GM12878 (cell line): ENCODE measurements around the gene CENPA.

ENCODE experiments used
- RB1 ChIP-seq: fragments of 450-650 bp; formaldehyde crosslinking; IDR thresholded peaks from 2 replicates; pipeline ENCODE4 v1.6.1; 2017; ENCODE audit warnings: mild to moderate bottlenecking, borderline replicate concordance
- SIN3A ChIP-seq: IDR thresholded peaks from 2 replicates; pipeline ENCODE4 v1.6.1; 2012; ENCODE audit warnings: low read depth, low read length, improper control_type of control experiment
- SMC3 ChIP-seq: IDR thresholded peaks from 2 replicates; pipeline ENCODE4 v1.6.1; 2011; ENCODE audit warnings: low read length, improper control_type of control experiment, borderline replicate concordance
- TF ChIP-seq, protein P1 (sequence below): fragments of 450-650 bp; IDR thresholded peaks from 2 replicates; pipeline ENCODE4 v1.6.1; 2014; ENCODE audit warnings: mild to moderate bottlenecking
- TF ChIP-seq, protein P2 (sequence below): fragments of 450-650 bp; IDR thresholded peaks from 2 replicates; pipeline ENCODE4 v1.6.1; 2016; ENCODE audit warnings: mild to moderate bottlenecking, moderate library complexity, borderline replicate concordance
- TF ChIP-seq, protein P3 (sequence below), 3 experiments: IDR thresholded peaks in 2 of 3; conservative IDR thresholded peaks in 1 of 3; 2 replicates each; pipeline ENCODE4 v1.5.1; 2011; ENCODE audit warnings: low read depth in 3 of 3, low read length in 3 of 3, mild to moderate bottlenecking in 3 of 3, control low read depth in 2 of 3, moderate library complexity in 2 of 3, inconsistent platforms in 1 of 3, mixed read lengths in 1 of 3; ENCODE audit not compliant: control insufficient read depth in 2 of 3, insufficient read depth in 1 of 3; ENCODE audit errors: extremely low read depth in 1 of 3
- TF ChIP-seq, protein P4 (sequence below): IDR thresholded peaks from 2 replicates; pipeline ENCODE4 v1.6.1; 2011; ENCODE audit warnings: low read depth, mild to moderate bottlenecking, low read length, moderate library complexity, borderline replicate concordance; ENCODE audit errors: extremely low read depth

DNA sequence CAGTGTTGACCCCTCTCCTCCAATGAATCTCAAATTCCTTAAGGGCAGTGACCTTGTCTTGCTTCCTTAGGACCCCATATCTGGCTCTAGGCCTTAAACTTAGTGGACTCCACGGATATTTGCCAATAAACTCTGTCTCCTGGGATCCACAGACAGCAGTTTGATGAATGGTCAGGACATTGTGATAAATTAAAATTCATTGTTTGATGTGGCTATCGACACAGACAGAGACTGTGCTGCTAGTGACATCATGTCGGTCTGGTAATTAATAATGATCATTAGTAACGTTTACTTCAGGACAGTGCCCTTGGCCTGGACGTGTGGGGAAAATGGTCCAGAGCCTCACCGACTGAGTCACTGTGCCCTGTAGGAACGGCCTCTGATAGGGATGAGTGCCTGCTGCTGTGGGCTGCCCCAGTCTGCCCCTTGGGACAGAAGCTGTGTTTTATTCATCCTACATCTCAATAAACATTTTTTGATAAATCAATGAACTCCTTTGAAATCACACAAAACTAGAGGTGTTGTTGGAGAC is 27.0 kb upstream of the CENPA start:
- TF ChIP-seq, protein P1, sequence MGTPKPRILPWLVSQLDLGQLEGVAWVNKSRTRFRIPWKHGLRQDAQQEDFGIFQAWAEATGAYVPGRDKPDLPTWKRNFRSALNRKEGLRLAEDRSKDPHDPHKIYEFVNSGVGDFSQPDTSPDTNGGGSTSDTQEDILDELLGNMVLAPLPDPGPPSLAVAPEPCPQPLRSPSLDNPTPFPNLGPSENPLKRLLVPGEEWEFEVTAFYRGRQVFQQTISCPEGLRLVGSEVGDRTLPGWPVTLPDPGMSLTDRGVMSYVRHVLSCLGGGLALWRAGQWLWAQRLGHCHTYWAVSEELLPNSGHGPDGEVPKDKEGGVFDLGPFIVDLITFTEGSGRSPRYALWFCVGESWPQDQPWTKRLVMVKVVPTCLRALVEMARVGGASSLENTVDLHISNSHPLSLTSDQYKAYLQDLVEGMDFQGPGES = no peak
- TF ChIP-seq, protein P2, sequence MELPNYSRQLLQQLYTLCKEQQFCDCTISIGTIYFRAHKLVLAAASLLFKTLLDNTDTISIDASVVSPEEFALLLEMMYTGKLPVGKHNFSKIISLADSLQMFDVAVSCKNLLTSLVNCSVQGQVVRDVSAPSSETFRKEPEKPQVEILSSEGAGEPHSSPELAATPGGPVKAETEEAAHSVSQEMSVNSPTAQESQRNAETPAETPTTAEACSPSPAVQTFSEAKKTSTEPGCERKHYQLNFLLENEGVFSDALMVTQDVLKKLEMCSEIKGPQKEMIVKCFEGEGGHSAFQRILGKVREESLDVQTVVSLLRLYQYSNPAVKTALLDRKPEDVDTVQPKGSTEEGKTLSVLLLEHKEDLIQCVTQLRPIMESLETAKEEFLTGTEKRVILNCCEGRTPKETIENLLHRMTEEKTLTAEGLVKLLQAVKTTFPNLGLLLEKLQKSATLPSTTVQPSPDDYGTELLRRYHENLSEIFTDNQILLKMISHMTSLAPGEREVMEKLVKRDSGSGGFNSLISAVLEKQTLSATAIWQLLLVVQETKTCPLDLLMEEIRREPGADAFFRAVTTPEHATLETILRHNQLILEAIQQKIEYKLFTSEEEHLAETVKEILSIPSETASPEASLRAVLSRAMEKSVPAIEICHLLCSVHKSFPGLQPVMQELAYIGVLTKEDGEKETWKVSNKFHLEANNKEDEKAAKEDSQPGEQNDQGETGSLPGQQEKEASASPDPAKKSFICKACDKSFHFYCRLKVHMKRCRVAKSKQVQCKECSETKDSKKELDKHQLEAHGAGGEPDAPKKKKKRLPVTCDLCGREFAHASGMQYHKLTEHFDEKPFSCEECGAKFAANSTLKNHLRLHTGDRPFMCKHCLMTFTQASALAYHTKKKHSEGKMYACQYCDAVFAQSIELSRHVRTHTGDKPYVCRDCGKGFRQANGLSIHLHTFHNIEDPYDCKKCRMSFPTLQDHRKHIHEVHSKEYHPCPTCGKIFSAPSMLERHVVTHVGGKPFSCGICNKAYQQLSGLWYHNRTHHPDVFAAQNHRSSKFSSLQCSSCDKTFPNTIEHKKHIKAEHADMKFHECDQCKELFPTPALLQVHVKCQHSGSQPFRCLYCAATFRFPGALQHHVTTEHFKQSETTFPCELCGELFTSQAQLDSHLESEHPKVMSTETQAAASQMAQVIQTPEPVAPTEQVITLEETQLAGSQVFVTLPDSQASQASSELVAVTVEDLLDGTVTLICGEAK = no peak
- TF ChIP-seq, protein P3, sequence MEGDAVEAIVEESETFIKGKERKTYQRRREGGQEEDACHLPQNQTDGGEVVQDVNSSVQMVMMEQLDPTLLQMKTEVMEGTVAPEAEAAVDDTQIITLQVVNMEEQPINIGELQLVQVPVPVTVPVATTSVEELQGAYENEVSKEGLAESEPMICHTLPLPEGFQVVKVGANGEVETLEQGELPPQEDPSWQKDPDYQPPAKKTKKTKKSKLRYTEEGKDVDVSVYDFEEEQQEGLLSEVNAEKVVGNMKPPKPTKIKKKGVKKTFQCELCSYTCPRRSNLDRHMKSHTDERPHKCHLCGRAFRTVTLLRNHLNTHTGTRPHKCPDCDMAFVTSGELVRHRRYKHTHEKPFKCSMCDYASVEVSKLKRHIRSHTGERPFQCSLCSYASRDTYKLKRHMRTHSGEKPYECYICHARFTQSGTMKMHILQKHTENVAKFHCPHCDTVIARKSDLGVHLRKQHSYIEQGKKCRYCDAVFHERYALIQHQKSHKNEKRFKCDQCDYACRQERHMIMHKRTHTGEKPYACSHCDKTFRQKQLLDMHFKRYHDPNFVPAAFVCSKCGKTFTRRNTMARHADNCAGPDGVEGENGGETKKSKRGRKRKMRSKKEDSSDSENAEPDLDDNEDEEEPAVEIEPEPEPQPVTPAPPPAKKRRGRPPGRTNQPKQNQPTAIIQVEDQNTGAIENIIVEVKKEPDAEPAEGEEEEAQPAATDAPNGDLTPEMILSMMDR (IDR thresholded peaks at IDR 0.05 in 2 of 3, conservative IDR thresholded peaks at IDR 0.05 in 1 of 3; ENCODE audit: control insufficient read depth in 2 of 3, extremely low read depth in 1 of 3, insufficient read depth in 1 of 3, low read depth in 3 of 3, low read length in 3 of 3) = no peak
- TF ChIP-seq, protein P4, sequence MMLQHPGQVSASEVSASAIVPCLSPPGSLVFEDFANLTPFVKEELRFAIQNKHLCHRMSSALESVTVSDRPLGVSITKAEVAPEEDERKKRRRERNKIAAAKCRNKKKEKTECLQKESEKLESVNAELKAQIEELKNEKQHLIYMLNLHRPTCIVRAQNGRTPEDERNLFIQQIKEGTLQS = no peak
- TF ChIP-seq RB1 (no peak), SIN3A (no peak), SMC3 (no peak)
